Measurements from ENCODE around the gene P3H4.

Gene P3H4

DNA sequence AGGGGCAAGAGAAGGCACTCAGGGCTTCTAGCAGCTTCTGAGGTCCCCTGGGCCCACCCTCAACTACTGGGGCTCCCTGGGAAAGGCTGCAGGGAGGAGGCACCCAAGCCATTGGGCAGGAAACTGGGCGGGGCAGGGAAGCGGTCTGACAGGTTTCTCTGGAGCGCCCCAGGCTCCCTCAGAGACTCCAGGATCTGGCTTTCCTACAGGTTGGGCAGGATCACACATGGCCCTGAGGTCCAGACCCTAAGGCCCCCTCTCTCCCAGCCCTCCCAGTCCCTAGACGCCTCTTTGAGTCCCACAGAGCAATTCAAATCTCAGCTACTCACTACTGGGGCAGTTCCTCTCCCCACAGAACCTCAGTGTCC lies 39.5 kb downstream of the P3H4 start:
- no peak for DNase-seq (ENCODE audit: low read depth, low spot score)

DNA sequence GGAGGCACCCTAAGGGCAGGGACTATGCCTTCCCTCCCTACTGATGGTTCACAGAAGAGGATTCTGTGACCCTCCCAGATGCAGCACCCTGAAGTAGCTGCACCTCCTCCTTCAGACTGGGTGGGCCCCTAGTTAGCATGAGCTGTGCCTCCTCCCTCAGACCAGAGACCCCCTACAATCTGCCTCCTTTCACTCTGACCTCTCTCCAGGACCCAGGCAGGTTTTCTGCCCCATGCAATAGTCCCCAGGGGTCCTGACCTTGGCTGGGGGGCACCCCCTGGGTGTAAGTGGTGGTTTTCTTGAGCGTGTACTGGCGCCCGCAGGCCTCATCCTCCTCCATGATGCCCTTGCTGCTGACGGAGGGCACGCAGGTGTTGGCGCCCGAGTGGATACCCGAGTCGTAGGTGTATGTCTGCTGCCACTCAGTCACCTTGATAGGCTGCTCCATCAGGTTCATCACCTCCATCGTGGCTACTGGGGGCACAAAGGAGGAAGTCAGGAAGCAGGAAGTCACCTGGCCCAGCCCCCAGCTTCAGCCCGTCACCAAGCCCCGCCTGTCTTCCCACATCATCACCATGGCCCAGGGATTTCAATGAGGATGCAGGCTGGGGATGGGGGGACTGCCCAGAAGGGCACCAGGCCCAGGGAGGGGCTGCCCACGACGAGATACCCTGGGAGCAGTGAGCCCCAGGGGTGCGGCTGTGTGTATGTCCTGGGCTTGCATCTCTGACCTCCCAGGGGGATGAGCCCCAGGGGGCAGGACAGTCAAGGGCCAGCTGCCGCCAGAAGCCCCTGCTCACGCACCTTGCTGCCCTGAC lies 40.2 kb downstream of the P3H4 start:
- DNase-seq (ENCODE audit: low read depth, low spot score), result no peak

DNA sequence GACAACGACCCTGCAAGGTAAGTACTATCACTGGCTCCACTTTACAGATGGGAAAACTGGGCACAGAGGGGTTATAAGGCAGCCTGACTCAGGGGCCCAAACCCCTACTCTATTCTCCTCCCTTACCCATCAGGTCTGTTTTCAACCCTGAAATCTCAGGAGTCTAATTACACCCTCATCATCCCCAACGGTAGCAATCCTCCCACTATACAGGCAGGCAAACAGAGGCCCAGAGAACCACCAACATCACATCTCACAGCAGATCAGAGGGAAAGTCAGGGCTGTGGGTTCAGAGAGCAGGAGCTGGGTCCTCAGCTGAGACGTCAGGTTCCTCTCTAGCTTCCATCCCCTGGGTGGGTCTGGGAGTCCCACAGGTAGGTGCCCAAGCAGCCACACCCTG lies 41.8 kb downstream of the P3H4 start:
- DNase-seq (ENCODE audit: low read depth, low spot score), result no peak

DNA sequence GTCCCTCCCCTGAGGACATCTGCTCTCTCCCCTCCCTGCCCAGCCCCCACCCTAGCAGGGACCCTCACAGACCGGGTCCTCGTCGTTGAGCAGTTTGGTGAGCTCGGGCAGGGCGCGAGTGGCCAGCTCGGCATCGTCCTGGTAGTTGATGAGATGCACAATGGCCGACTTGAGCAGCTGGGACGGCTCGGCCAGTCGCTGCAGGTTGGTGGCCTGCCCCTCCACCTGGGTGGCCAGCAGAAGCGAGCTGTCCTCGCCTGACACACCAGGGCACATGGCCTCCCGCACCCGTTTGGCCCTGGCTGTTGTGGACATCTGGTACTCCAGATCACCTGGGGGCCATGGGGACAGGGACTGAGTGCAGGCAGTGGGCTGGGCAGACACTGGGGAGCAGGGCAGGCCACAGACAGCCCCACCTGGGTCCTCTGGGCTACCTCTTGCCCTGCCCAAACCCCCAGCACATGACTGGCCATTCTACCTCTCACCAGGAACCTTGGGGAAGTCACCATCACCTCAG lies 42.3 kb downstream of the P3H4 start:
- DNase-seq (ENCODE audit: low read depth, low spot score), result no peak

DNA sequence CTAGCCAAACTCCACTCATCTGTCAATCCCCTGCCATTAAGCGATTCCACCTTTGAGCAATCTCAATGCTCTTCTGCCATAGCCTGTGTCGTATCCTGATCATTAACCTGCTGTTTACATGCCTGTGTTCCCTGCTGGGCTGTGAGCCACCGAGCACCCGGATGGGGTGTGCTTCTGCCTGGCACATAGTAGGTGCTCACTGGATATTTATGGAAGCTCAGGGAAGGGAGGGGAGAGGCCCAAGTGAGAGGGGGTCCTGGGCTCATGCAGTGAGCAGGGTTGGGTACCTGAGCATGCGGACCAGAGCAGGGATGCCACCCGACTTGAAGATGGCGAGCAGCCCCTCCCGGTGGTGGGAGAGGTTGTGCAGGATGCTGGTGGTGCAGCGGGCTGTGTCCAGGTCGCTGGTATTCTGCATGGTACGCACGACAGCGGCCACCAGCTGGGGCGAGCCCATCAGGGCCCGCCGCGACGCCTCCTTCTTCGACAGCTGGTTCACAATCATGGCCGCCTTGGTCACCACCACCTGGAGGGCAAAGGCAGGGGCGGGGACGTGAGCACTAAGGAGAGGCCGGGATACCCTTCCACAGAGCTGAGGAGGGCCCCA lies 43.0 kb downstream of the P3H4 start:
- DNase-seq (ENCODE audit: low read depth, low spot score), result no peak

DNA sequence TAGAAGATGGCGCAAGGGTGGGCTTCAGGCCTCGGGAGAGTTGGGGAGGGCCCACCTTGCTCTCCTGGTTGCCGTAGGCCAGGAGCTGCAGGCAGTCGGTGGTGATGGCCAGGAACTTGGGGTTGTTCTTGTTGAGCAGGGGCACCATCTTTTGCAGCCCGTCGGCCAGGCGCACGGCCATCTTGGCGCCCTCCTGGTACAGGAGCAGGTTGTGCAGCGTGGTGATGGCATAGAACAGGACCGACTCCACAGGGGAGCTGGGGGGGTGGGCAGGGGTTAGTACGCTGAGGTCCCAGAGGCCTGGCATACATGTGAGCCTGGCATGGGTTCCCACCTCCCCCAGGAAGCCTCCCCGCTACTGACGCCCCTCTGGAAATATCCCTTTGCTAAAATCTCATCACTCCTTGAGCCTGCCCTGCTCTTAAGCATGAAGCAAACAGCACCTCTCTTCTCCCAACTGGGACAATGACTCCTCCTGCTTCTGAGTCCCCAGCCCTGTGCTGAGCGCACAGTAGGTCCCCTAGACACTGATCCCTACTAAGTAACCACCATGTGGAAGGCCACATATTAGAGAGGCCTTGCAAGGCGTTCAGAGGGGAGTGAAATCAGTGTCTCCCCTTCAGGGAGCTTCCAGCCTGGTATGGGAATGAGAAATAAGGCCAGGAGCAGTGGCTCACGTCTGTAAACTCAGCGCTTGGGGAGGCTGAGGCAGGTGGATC lies 44.3 kb downstream of the P3H4 start:
- DNase-seq (ENCODE audit: low read depth, low spot score), result no peak

DNA sequence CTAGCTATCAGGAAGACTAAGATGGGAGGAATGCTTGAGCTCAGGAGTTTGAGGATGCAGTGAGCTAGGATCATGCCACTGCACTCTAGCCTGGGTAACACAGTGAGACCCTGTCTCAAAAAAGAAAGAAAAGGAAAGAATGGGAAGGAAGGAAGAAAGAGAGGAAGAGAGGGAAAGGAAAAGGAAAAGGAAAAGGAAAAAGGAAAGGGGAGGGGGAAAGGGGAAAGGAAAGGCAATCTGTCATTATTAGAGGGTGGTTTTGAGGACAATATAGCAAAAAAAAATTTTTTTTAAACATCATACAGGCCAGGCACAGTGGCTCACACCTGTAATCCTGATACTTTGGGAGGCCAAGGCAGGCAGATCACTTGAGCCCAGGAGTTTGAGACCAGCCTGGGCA lies 45.6 kb downstream of the P3H4 start:
- DNase-seq (ENCODE audit: low read depth, low spot score), result no peak

DNA sequence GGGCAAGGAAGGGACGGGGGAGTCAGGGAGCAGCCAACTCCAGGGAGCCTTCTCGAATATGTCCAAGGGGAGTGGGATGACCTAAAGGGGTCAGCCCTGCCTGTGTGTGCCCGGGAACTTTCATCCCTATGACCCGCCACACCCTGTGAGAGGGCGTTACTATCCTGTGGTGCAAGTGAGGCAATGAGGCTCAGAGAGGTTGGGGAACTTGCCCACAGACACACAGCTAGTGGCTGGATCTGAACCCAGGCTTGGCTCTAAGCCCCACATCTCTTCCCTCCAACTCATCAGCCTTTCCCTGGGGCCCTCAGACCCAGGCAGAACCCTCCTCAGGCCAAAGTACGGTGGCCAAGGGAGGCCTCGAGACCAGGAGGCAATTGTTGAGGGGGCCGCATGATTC lies 48.4 kb downstream of the P3H4 start:
- DNase-seq (ENCODE audit: low read depth, low spot score), result no peak

DNA sequence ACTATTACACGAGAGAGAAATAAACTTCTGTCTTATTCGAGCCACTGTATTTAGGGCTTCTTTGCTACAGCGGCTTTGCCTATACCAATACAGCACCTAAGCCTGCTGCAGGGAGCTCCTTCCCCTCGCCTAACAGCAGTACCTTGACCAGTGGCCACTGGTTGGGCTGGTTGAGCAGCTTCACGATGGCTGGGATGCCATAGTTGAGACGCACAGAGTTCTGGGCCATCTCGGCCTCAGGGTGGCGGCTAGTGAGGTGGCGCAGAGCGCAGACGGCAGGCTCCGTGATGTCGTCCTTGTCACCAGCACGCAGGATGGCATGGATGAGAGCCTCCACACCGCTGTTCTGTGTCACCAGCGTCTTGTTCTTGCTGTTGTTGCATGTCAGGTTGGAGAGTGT lies 48.9 kb downstream of the P3H4 start:
- no peak for DNase-seq (ENCODE audit: low read depth, low spot score)

DNA sequence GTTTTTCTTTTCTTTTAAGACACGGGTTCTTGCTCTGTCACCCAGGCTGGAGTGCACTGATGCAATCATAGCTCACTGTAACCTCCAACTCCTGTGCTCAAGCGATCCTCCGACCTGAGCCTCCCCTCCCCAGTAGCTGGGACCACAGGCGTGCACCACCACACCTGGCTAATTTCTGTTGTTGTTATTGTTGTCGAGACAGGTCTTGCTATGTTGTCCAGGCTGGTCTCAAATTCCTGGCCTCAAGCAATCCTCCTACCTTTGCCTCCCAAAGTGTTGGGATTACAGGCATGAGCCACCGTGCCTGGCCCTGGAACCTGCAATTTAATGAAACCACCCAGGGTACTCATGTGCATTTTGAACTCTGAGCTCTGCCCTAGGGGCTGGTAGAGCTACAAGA lies 49.4 kb downstream of the P3H4 start:
- no peak for DNase-seq (ENCODE audit: low read depth, low spot score)

DNA sequence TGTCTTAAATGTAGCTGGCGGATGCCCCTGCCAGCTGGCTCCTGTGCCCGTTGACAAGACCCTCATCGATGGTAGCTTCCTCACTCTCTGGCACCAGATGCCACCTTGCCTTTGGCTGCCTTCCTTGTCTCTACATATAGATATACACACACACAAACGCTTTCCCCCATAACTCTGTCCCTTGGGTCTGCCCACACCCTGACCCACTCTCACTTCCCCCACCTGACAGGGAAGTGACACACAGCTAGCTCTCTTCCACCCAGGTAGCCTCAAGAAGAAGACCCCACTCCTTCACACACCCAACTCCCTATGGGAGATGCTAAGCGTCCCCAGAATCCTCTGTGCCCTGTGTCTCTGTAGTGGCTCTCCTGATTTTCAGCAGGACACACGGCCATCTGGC lies 50.9 kb downstream of the P3H4 start:
- no peak for DNase-seq (ENCODE audit: low read depth, low spot score)

DNA sequence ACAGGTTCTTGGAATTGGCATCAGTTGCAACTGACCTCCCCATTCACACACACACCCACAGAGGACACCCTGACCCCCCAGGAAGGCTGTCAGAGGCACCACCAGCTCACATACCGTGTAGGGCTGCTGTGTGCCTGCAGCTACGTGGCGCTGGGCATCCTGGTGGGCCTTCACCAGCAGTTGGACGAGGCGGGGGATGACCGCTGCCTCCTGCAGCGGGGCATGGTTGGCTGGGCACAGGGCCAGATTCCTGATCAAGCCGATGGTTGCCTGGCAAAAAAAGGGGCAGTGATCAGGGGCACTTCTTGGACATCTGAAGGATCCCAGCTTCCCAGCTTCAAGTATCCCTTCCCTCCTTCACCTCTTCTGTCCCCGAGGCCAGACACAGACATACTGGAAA lies 53.1 kb downstream of the P3H4 start:
- DNase-seq (ENCODE audit: low read depth, low spot score), result no peak

DNA sequence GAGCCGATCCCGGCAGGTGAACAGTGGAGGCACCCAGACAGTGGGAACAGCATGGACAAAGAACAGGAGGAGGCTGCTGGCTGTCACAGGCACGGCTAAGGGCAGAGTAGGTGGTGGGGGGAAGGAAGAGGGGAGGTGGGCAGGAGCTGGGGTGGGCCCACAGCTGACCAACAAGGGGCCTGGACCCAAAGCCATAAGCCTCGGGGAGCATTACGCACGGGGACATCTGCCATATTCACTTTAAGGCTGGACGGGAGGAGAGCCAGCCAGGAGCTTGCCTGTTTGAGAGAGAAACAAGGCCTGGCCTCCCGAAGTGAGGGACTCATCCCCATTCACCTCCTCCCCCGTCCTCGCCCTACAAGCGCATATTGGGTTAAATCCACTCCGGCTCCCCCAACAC lies 57.7 kb downstream of the P3H4 start:
- DNase-seq (ENCODE audit: low read depth, low spot score), result no peak
